Measurements from ENCODE around the gene COBL. TPM values are rescaled to one million over a fixed set of nuclear protein-coding genes. Genes with fewer than 3 reads are reported as not detected.

Gene COBL
- total RNA-seq, 1 experiment from 2014 or later, result 52.3 TPM

DNA sequence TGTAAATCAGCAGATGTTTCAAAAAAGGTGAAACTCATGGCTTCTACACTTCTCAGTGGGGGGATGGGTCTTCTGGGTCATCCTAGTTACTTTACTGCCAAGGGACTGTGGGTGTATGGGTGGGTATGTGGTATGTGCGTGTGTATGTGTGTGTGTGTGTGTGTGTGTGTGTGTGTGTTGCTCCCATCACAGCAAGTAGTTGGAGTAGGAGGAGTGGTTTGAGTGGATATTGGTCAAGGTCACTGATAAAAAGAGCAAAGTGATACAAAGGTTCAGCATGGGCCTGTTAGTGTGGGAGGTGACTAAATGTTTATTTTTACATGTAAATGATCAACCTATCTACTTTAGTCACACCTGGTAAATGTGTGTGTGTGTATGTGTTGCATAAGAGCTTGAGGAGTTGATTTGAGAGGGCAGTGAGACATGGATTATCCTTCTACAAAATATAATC lies 11.8 kb upstream of the COBL start:
- Histone ChIP-seq H3K27ac (ENCODE audit: insufficient read length, low read depth, low read length) (peak overlapping the region; percentile 97), H3K9me3 (ENCODE audit: control insufficient read depth, low read depth, low read length) (no peaks in the 10 kb centered on the region), H3K4me2 (ENCODE audit: insufficient read depth, insufficient read length, low read length) (peak overlapping the region; percentile 53), H4K20me1 (ENCODE audit: control insufficient read depth, insufficient read depth, insufficient read length) (no peaks in the 10 kb centered on the region), H3T11ph (ENCODE audit: low read length) (no peak overlapping the region), H3K23me2 (ENCODE audit: insufficient read length, low read depth, low read length, poor library complexity, severe bottlenecking) (peaks cover 5% of the 10 kb centered on the region), H3K79me2 (ENCODE audit: insufficient read depth, low read length) (peaks cover 5% of the 10 kb centered on the region; the same call in 1 of the 2 replicates), H2AFZ (ENCODE audit: low read length) (no peak overlapping the region), H2BK120ac (ENCODE audit: low read depth, low read length, poor library complexity, severe bottlenecking) (no peak overlapping the region), H2BK20ac (ENCODE audit: low read depth, low read length, poor library complexity, severe bottlenecking) (no peak overlapping the region), H4K8ac (replicated peaks; ENCODE audit: insufficient read length, low read depth, low read length) (no peak overlapping the region), H2BK5ac (ENCODE audit: insufficient read length, low read length) (no peak overlapping the region), H3K14ac (ENCODE audit: insufficient read depth, low read length) (no peak overlapping the region; the same call in 1 of the 2 replicates), H3K56ac (ENCODE audit: insufficient read length, low read depth, low read length) (no peak overlapping the region), H2BK15ac (ENCODE audit: low read depth, low read length) (no peak overlapping the region), H2BK12ac (ENCODE audit: insufficient read length, low read depth, low read length) (no peak overlapping the region), H3K79me1 (ENCODE audit: insufficient read depth, low read depth, low read length, poor library complexity, severe bottlenecking) (no peaks in the 10 kb centered on the region), H4K5ac (ENCODE audit: insufficient read length, low read depth, low read length) (no peak overlapping the region), H3K9ac (ENCODE audit: extremely low read depth, insufficient read length, low read length) (peak overlapping the region; percentile 80), H4K91ac (ENCODE audit: insufficient read length, low read depth, low read length) (no peak overlapping the region), H3K27me3 (ENCODE audit: insufficient read depth, low read length) (no peaks in the 10 kb centered on the region), H3K4me1 (ENCODE audit: insufficient read depth, low read length) (peaks cover 12% of the 10 kb centered on the region; the same call in 1 of the 2 replicates), H2AK5ac (ENCODE audit: insufficient read length, low read length) (peak overlapping the region; percentile 18), H3K4ac (ENCODE audit: low read depth, low read length) (no peak overlapping the region), H3K18ac (ENCODE audit: insufficient read length, low read depth, low read length) (peak overlapping the region; percentile 59), H3K23ac (ENCODE audit: insufficient read length, low read depth, low read length) (no peak overlapping the region)
- DNase-seq, result no peak
- H3K36me3 Mint-ChIP-seq (ENCODE audit: insufficient read depth in 1 of 3, low read depth in 3 of 3), result peaks cover 0 to 13% (median 0%) of the 10 kb centered on the region in 3 experiments; a peak in 4 of 7 replicates
- peak overlapping the region; percentile 65 to 73; a peak in 4 of 5 replicates for H3K4me3 Mint-ChIP-seq
- WGBS (ENCODE audit: extremely low coverage, insufficient read length, low lambda C conversion rate), result no CpG with 5 or more reads among the region's 1 CpG
- H3K27me3 Mint-ChIP-seq (ENCODE audit: low read depth), result no peaks in the 10 kb centered on the region
- H3K4me1 Mint-ChIP-seq, result peaks cover 57 to 59% of the 10 kb centered on the region in 2 experiments
- H3K9me3 Mint-ChIP-seq, result no peaks in the 10 kb centered on the region; a peak in 1 of 5 replicates
- TF ChIP-seq CTCF (conservative IDR thresholded peaks at IDR 0.05), result no peak
- peak overlapping the region; percentile 99 to 100 (median 99); a peak in 6 of 7 replicates for H3K27ac Mint-ChIP-seq

All from H9 (cell line).